Measurements from ENCODE around the gene DLL1.

Gene DLL1

DNA sequence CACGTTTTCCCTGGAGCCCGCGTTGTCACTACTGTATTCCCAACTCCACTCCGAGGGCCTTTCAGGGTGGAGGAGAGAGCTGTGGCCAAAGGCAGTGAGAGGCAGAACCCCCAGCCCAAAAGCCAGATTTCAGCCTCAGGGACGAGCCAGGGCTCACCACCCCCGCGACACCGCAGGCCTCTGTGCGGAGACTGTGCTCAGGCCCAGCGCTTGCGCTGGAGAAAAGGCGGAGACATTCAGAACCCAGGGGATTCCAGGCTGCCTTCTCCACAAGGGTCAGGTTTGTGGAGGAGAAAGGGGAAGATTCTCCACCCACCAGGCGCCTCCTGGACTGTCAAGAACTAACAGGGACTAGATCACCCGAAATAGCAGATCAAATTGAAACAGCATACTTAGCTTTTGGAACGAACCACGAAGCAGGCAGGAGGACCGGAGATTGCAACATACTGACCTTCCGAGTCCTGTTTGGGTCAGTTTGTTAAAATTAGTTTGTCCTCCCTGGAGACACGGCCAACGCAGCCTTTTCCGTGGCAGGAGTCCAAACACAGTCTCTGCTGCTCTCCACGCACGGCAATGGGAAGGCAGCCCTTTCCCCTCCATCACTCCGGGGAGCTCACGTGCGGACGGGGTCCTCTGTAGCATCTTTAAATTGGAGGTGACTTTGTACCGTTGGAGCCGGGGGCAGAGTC, 14.4 kb downstream of the DLL1 start:
- Histone ChIP-seq H3K9ac (ENCODE audit: low read depth, low read length) (no peak overlapping the region), H3K79me2 (ENCODE audit: insufficient read depth, low read length) (no peaks in the 10 kb centered on the region), H2AFZ (ENCODE audit: low read depth, low read length) (no peak overlapping the region), H3K36me3 (ENCODE audit: insufficient read depth, low read length) (no peaks in the 10 kb centered on the region), H3K4me1 (ENCODE audit: insufficient read depth, low read length) (peaks cover 41% of the 10 kb centered on the region), H3K4me2 (ENCODE audit: insufficient read depth, low read length) (no peak overlapping the region), H3K27me3 (ENCODE audit: insufficient read depth, low read length, poor library complexity) (no peaks in the 10 kb centered on the region), H4K20me1 (ENCODE audit: insufficient read depth, low read length) (peaks cover 8% of the 10 kb centered on the region; the same call in 1 of the 2 replicates), H3K9me3 (ENCODE audit: insufficient read depth, low read length, severe bottlenecking) (no peaks in the 10 kb centered on the region), H3K4me3 (ENCODE audit: low read depth in 1 of 2, low read length in 2 of 2) (no peak overlapping the region), H3K27ac (ENCODE audit: low read length) (no peak overlapping the region)
- DNase-seq (no peak), ATAC-seq (ENCODE audit: insufficient read depth, low read depth) (no peak)
- TF ChIP-seq, protein P1, sequence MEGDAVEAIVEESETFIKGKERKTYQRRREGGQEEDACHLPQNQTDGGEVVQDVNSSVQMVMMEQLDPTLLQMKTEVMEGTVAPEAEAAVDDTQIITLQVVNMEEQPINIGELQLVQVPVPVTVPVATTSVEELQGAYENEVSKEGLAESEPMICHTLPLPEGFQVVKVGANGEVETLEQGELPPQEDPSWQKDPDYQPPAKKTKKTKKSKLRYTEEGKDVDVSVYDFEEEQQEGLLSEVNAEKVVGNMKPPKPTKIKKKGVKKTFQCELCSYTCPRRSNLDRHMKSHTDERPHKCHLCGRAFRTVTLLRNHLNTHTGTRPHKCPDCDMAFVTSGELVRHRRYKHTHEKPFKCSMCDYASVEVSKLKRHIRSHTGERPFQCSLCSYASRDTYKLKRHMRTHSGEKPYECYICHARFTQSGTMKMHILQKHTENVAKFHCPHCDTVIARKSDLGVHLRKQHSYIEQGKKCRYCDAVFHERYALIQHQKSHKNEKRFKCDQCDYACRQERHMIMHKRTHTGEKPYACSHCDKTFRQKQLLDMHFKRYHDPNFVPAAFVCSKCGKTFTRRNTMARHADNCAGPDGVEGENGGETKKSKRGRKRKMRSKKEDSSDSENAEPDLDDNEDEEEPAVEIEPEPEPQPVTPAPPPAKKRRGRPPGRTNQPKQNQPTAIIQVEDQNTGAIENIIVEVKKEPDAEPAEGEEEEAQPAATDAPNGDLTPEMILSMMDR (IDR thresholded peaks at IDR 0.05; ENCODE audit: borderline replicate concordance, extremely low read depth, low read length, poor library complexity, severe bottlenecking) = no peak
- TF ChIP-seq EZH2 (IDR thresholded peaks at IDR 0.05; ENCODE audit: borderline replicate concordance, low read depth, low read length, severe bottlenecking) = no peak

DNA sequence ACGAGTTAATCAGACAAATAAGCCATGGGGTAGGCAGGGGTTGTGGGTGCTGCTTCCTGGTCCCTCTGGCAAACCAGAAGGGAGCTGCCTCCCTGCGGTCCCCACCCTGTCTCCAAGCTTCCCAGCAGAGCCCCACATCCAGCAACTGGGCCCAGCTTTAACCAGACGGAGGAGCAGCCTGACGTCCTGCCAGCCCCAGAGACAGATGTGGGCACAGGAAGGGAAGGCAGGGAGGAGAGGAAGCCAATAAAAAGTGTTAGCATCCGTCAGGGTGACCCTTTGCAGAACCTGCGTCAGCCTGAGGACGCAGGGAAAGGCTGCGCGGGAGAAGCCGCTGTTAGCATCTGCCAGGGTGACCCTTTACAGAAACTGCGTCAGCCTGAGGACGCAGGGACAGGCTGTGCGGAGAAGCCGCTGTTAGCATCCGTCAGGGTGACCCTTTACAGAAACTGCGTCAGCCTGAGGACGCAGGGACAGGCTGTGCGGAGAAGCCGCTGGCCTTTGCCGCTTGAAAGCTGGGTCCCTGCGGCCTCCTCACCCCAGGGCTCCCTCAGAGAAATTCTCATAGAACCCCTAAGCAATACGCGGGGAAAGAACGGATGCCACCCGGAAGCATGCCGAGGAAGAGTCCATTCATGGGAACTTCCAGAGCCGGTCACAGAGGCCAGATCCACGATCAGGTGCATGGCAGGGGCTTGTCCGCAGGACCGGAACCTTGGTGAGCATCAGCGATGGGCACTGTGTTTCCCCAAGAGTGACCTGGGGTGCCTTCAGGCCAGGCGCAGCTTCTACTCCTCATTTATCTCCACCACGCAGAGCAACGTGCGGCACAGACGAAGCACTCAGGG, 15.9 kb downstream of the DLL1 start:
- no peak overlapping the region for H3K9ac ChIP-seq (ENCODE audit: low read depth, low read length)
- H3K27me3 ChIP-seq (ENCODE audit: insufficient read depth, low read length, poor library complexity) = no peaks in the 10 kb centered on the region
- H3K36me3 ChIP-seq (ENCODE audit: insufficient read depth, low read length) = no peaks in the 10 kb centered on the region
- no peaks in the 10 kb centered on the region for H3K79me2 ChIP-seq (ENCODE audit: insufficient read depth, low read length)
- no peak overlapping the region for H3K4me2 ChIP-seq (ENCODE audit: insufficient read depth, low read length)
- H2AFZ ChIP-seq (ENCODE audit: low read depth, low read length) = no peak overlapping the region
- no peaks in the 10 kb centered on the region for H3K9me3 ChIP-seq (ENCODE audit: insufficient read depth, low read length, severe bottlenecking)
- H3K27ac ChIP-seq (ENCODE audit: low read length) = no peak overlapping the region
- TF ChIP-seq EZH2 (IDR thresholded peaks at IDR 0.05; ENCODE audit: borderline replicate concordance, low read depth, low read length, severe bottlenecking) = no peak
- ATAC-seq (ENCODE audit: insufficient read depth, low read depth) = no peak
- H3K4me3 ChIP-seq (ENCODE audit: low read depth in 1 of 2, low read length in 2 of 2) = no peak overlapping the region
- H4K20me1 ChIP-seq (ENCODE audit: insufficient read depth, low read length) = peaks cover 3% of the 10 kb centered on the region; the same call in 1 of the 2 replicates
- DNase-seq = no peak
- peaks cover 46% of the 10 kb centered on the region for H3K4me1 ChIP-seq (ENCODE audit: insufficient read depth, low read length)

DNA sequence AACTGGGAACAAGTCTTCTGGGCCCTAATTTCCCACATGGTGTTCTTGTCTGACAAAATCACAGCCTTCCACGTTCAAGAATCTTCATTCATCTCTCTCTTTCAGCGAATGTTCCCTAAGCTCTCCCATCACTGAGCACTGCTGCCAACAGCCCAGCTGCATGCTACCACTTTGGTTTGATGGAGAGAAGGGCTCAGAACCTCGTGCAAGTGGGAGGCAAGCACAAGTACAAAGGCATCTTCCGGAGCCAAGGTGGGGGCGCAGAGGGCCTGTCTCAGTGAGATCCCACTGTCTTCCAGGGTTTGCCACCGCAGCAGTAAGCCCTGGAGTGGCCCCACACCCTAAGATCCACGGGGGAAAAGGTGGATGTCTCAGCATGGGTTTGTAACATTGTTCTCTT, 17.2 kb downstream of the DLL1 start:
- no peak overlapping the region for H3K27ac ChIP-seq (ENCODE audit: low read length)
- H3K9me3 ChIP-seq (ENCODE audit: insufficient read depth, low read length, severe bottlenecking) = no peaks in the 10 kb centered on the region
- H3K4me3 ChIP-seq (ENCODE audit: low read depth in 1 of 2, low read length in 2 of 2) = no peak overlapping the region
- no peak overlapping the region for H2AFZ ChIP-seq (ENCODE audit: low read depth, low read length)
- no peak for DNase-seq
- no peak overlapping the region for H3K4me2 ChIP-seq (ENCODE audit: insufficient read depth, low read length)
- peaks cover 34% of the 10 kb centered on the region for H3K4me1 ChIP-seq (ENCODE audit: insufficient read depth, low read length)
- H3K79me2 ChIP-seq (ENCODE audit: insufficient read depth, low read length) = no peaks in the 10 kb centered on the region
- no peak for ATAC-seq (ENCODE audit: insufficient read depth, low read depth)
- H3K27me3 ChIP-seq (ENCODE audit: insufficient read depth, low read length, poor library complexity) = no peaks in the 10 kb centered on the region
- H3K36me3 ChIP-seq (ENCODE audit: insufficient read depth, low read length) = no peaks in the 10 kb centered on the region
- H4K20me1 ChIP-seq (ENCODE audit: insufficient read depth, low read length) = peaks cover 3% of the 10 kb centered on the region; the same call in 1 of the 2 replicates
- H3K9ac ChIP-seq (ENCODE audit: low read depth, low read length) = no peak overlapping the region
- no peak for TF ChIP-seq EZH2 (IDR thresholded peaks at IDR 0.05; ENCODE audit: borderline replicate concordance, low read depth, low read length, severe bottlenecking)
- TF ChIP-seq, protein P1 (IDR thresholded peaks at IDR 0.05; ENCODE audit: borderline replicate concordance, extremely low read depth, low read length, poor library complexity, severe bottlenecking) = no peak

DNA sequence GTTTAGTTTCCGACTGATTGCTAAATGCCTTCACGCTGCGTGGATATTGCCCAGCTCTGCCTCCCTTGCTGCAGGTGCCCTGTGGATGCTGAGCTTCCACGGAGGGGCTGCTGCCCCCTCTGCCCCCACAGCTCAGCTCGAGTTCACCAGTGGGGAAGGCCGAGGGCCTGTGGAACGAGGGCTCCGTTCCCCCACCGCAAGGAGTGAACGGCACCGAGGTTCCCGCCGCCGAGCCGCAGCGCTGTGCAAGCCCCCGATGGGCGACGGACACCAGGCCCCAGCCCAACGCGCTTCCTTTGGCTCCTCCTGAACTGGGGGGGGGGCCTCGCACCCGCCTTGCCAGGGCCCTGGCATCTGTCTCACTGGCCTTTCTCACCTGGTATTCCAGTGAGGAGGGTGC, 17.7 kb downstream of the DLL1 start:
- H4K20me1 ChIP-seq (ENCODE audit: insufficient read depth, low read length) = peaks cover 3% of the 10 kb centered on the region; the same call in 1 of the 2 replicates
- H3K4me1 ChIP-seq (ENCODE audit: insufficient read depth, low read length) = peaks cover 29% of the 10 kb centered on the region
- H3K9me3 ChIP-seq (ENCODE audit: insufficient read depth, low read length, severe bottlenecking) = no peaks in the 10 kb centered on the region
- no peak overlapping the region for H2AFZ ChIP-seq (ENCODE audit: low read depth, low read length)
- no peak overlapping the region for H3K4me2 ChIP-seq (ENCODE audit: insufficient read depth, low read length)
- DNase-seq (no peak), ATAC-seq (ENCODE audit: insufficient read depth, low read depth) (no peak)
- H3K36me3 ChIP-seq (ENCODE audit: insufficient read depth, low read length) = no peaks in the 10 kb centered on the region
- H3K4me3 ChIP-seq (ENCODE audit: low read depth in 1 of 2, low read length in 2 of 2) = no peak overlapping the region
- H3K9ac ChIP-seq (ENCODE audit: low read depth, low read length) = no peak overlapping the region
- TF ChIP-seq EZH2 (IDR thresholded peaks at IDR 0.05; ENCODE audit: borderline replicate concordance, low read depth, low read length, severe bottlenecking) = no peak
- TF ChIP-seq, protein P1 (IDR thresholded peaks at IDR 0.05; ENCODE audit: borderline replicate concordance, extremely low read depth, low read length, poor library complexity, severe bottlenecking) = no peak
- H3K27ac ChIP-seq (ENCODE audit: low read length) = no peak overlapping the region
- no peaks in the 10 kb centered on the region for H3K79me2 ChIP-seq (ENCODE audit: insufficient read depth, low read length)
- no peaks in the 10 kb centered on the region for H3K27me3 ChIP-seq (ENCODE audit: insufficient read depth, low read length, poor library complexity)

Measured in DND-41 (cell line).